ENCODE measurements around the gene DPH5.
"Not testable (repeated sequence)": the region's sequence is repeated elsewhere in the genome, so short reads cannot be mapped to it uniquely, and the experiment has no call there.

The DPH5 gene

GRCh38 chr1:100989306-100990077 lies 36.1 kb downstream of the DPH5 start:
- peak; percentile 12 for DNase-seq (ENCODE audit: low read depth, low spot score)

- DNase-seq (ENCODE audit: low read depth, low spot score), result no peak
These were observed 37.5 kb downstream of the DPH5 start for GRCh38 chr1:100988121-100988520.

- DNase-seq (ENCODE audit: low read depth, low spot score), result no peak
These were observed 42.8 kb downstream of the DPH5 start for GRCh38 chr1:100982793-100983192.

DNA sequence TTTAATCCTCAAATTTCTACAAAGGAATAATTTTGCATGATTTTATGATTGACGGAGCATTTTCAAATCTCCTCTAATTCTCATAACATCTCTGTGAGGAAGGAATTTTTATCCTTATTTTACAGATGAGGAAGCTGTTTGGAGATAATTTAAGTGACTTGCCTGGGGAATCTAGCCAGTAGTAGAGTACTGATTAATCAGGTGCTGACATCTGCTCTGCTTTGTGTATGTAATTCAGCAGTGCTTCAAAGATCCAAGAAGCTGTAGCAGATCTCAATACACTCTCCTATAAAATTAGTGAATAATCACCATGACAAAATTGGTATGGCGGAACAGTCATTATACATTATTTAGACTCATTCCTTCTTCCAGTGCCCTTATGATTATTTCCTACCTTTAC lies 46.0 kb downstream of the DPH5 start:
- no peak for DNase-seq (ENCODE audit: low read depth, low spot score)

DNA sequence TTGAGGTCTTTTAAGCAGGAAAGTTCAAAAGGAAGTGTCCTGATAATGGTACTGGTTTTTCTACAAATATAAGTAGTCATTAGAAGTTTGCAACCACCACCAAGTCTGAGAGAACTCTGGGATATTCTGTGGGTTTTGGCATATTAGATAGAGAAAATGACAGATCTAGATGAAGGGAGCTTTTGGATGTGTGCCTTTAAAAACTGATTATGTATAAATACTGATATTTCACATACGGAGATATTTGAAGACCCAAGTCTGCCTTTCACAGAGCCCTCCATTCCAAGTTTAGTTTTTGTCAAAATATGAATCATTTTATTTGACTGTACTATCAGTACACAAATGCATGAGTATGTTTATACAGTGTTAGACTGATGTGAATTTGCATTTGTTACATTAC lies 48.6 kb downstream of the DPH5 start:
- DNase-seq (ENCODE audit: low read depth, low spot score), result no peak

DNA sequence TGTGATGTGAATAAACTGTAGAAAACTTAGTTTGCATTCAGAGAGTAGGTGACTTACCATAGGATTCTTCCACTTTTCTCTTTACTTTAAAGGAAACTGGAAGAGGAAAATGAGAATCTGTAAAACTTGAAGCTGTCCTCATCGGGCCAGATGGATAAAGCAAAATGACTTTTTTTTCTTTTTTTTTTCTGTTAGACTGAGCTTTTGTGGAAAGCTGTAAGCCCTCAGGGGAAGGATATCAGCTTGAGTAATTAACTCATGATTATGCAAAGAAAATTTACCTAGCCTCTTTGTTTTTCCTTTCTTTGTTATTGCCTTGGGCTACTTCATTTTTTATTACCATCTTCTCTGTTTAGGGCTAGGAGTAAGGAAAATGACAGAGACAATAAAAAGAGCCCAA lies 53.4 kb downstream of the DPH5 start:
- no peak for DNase-seq (ENCODE audit: low read depth, low spot score)

GRCh38 chr1:100971021-100971420 lies 54.6 kb downstream of the DPH5 start:
- DNase-seq (ENCODE audit: low read depth, low spot score), result no peak

GRCh38 chr1:100969327-100969726 lies 56.3 kb downstream of the DPH5 start:
- no peak for DNase-seq (ENCODE audit: low read depth, low spot score)

GRCh38 chr1:100968621-100969020 lies 57.0 kb downstream of the DPH5 start:
- no peak for DNase-seq (ENCODE audit: low read depth, low spot score)

GRCh38 chr1:100960098-100960497 lies 65.5 kb downstream of the DPH5 start:
- no peak for DNase-seq (ENCODE audit: low read depth, low spot score)

GRCh38 chr1:100959502-100960060 lies 66.0 kb downstream of the DPH5 start:
- DNase-seq (ENCODE audit: low read depth, low spot score), result no peak

DNA sequence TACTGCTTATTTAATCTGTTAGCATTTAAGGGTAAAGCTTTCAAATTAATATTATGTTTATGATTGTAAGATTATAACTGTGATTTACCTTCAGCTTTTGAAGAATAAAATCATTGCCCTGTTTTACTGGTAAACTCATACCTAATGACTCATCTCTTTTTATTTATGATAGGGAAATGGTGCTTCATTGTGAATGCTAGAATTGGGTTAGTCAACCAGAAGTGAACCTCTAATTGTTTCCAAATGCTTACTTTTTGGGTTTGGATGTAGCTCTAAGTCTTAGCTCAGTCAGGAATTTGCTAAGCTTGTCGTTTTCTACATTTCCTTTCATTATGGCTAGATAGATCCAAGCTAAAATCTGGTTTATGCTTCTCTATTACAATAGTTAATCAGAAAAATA lies 70.3 kb downstream of the DPH5 start:
- peak; percentile 45 for DNase-seq (ENCODE audit: low read depth, low spot score)

DNA sequence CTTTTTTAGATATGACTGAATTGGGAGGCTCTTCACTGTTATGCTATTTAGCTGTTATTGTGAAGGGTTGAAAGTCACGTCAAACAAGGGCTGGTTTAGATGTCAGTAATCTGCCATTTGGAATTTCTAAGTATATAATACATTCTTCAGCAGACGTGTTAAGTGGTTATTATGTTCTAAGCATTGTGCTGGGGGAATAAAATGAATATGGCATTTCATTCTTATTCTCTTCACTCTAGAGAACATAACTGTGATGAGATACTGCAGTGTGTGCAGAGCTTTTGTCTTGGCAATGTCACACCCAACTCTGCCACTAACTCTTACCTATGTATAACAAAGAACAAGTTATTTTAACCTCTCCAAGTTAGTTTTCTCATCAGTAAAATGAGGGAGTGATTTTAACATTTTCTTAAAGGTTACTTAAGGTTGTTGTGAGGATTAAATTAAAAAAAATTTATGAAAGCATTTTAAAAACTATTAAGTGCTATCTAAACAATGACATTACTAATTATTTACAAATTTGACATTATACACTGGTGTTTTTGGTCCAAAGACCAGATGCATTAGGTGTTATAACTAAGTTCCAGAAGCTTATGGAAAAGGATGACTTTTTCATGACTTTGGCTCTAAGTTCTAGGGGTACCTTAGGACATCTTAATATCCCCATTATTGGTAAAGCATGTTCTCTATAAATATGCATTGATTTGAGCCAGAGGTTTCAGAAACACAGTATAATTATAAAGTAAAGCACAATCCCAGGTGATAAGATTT lies 71.4 kb downstream of the DPH5 start:
- no peak for DNase-seq (ENCODE audit: low read depth, low spot score)

- not testable (repeated sequence) for DNase-seq (ENCODE audit: low read depth, low spot score)
These were observed 72.6 kb downstream of the DPH5 start for GRCh38 chr1:100952970-100953369.

GRCh38 chr1:100952104-100952745 lies 73.4 kb downstream of the DPH5 start:
- no peak for DNase-seq (ENCODE audit: low read depth, low spot score)

- no peak for DNase-seq (ENCODE audit: low read depth, low spot score)
These were observed 74.8 kb downstream of the DPH5 start for GRCh38 chr1:100950781-100951180.

GRCh38 chr1:100950337-100950736 lies 75.2 kb downstream of the DPH5 start:
- no peak for DNase-seq (ENCODE audit: low read depth, low spot score)

GRCh38 chr1:100949515-100950158 lies 75.9 kb downstream of the DPH5 start:
- peak; percentile 13 for DNase-seq (ENCODE audit: low read depth, low spot score)

DNA sequence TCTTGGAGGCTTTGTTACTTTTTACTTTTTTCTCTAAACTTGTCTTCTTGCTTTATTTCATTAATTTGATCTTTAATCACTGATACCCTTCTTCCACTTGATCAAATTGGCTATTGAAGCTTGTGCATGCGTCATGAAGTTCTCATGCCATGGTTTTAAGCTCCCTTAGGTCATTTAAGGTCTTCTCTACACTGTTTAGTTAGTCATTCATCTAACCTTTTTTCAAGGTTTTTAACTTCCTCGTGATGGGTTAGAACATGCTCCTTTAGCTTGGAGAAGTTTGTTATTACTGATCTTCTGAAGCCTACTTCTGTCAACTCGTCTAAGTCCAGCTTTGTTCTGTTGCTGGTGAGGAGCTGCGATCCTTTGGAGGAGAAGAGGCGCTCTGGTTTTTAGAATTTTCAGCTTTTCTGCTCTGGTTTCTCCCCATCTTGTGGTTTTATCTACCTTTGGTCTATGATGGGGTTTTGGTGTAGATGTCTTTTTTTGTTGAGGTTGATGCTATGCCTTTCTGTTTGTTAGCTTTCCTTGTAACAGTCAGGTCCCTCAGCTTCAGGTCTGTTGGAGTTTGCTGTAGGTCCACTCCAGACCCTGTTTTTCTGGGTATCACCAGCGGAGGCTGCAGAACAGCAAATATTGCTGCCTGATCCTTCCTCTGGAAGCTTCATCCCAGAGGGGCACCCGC lies 76.7 kb downstream of the DPH5 start:
- not testable (repeated sequence) for DNase-seq (ENCODE audit: low read depth, low spot score)

DNA sequence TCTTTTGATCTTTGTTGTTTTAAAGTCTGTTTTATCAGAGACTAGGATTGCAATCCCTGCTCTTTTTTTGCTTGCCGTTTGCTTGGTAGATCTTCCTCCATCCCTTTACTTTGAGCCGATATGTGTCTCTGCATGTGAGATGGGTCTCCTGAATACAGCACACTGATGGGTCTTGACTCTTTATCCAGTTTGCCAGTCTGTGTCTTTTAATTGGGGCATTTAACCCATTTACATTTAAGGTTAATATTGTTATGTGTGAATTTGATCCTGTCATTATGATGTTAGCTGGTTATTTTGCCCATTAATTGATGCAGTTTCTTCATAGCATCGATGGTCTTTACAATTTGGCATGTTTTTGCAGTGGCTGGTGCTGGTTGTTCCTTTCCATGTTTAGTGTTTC lies 77.8 kb downstream of the DPH5 start:
- DNase-seq (ENCODE audit: low read depth, low spot score), result not testable (repeated sequence)

DNA sequence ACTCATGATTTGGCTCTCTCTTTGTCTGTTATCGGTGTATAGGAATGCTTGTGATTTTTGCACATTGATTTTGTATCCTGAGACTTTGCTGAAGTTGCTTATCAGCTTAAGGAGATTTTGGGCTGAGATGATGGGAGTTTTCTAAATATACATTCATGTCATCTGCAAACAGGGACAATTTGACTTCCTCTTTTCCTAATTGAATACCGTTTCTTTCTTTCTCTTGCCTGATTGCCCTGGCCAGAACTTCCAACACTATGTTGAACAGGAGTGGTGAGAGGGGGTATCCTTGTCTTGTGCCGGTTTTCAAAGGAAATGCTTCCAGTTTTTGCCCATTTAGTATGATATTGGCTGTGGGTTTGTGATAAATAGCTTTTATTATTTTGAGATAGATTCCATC lies 79.5 kb downstream of the DPH5 start:
- DNase-seq (ENCODE audit: low read depth, low spot score), result not testable (repeated sequence)
